Measurements from ENCODE around the gene SIKE1.
A peak's percentile ranks its signal among the peaks of the same experiment; 100 is the strongest.
"Not testable (repeated sequence)": the region's sequence is repeated elsewhere in the genome, so short reads cannot be mapped to it uniquely, and the experiment has no call there.

The SIKE1 gene

GRCh38 chr1:114780344-114781226 lies at the start of gene SIKE1:
Gene SIKE1, minus strand, starts transcription at chr1:114780685. Its CDS starts 78 bp downstream, at chr1:114780607.
- DNase-seq, result peak; percentile 96

- DNase-seq, result not testable (repeated sequence)
These were observed 49.6 kb upstream of the SIKE1 start for GRCh38 chr1:114830075-114830474.

GRCh38 chr1:114828251-114828650 lies 47.8 kb upstream of the SIKE1 start:
- DNase-seq, result no peak

GRCh38 chr1:114821978-114822377 lies 41.5 kb upstream of the SIKE1 start:
- DNase-seq, result no peak

GRCh38 chr1:114820392-114820791 lies 39.9 kb upstream of the SIKE1 start:
- DNase-seq, result no peak

- DNase-seq, result no peak
These were observed 39.4 kb upstream of the SIKE1 start for GRCh38 chr1:114819869-114820268.

GRCh38 chr1:114804449-114804848 lies 24.0 kb upstream of the SIKE1 start:
- not testable (repeated sequence) for DNase-seq

- peak; percentile 2 for DNase-seq
These were observed 22.5 kb upstream of the SIKE1 start for GRCh38 chr1:114803001-114803400.

GRCh38 chr1:114794038-114794437 lies 13.6 kb upstream of the SIKE1 start:
- DNase-seq, result no peak

- not testable (repeated sequence) for DNase-seq
These were observed 10.1 kb upstream of the SIKE1 start for GRCh38 chr1:114790581-114790980.

GRCh38 chr1:114786440-114786839 lies 6.0 kb upstream of the SIKE1 start:
- DNase-seq, result not testable (repeated sequence)

- DNase-seq, result no peak
These were observed 2.0 kb upstream of the SIKE1 start for GRCh38 chr1:114782476-114782875.

GRCh38 chr1:114779722-114780121 lies 763 bp downstream of the SIKE1 start:
- DNase-seq, result no peak

GRCh38 chr1:114776726-114777125 lies 3.8 kb downstream of the SIKE1 start:
- DNase-seq, result not testable (repeated sequence)

GRCh38 chr1:114771992-114772391 lies 8.5 kb downstream of the SIKE1 start:
- no peak for DNase-seq

GRCh38 chr1:114770989-114771388 lies 9.5 kb downstream of the SIKE1 start:
- DNase-seq, result no peak

GRCh38 chr1:114764689-114765088 lies 15.8 kb downstream of the SIKE1 start:
- no peak for DNase-seq

GRCh38 chr1:114758256-114758832 lies 22.1 kb downstream of the SIKE1 start:
- no peak for DNase-seq

GRCh38 chr1:114757455-114758255 lies 22.8 kb downstream of the SIKE1 start, which contains the start of gene CSDE1:
Gene CSDE1, minus strand, starts transcription at chr1:114757984. Its CDS starts 18,094 bp downstream, at chr1:114739890.
- peak; percentile 98 for DNase-seq

- DNase-seq, result peak; percentile 22
These were observed 23.5 kb downstream of the SIKE1 start for GRCh38 chr1:114756949-114757454.

- DNase-seq, result peak; percentile 33
These were observed 24.2 kb downstream of the SIKE1 start for GRCh38 chr1:114756009-114756892.
